ENCODE data around the gene SLC9C2.
A peak's percentile ranks its signal among the peaks of the same experiment; 100 is the strongest.

SLC9C2 gene

GRCh38 chr1:173507847-173508209 is 95.0 kb downstream of the SLC9C2 start:
- no peak for TF ChIP-seq CTCF (conservative IDR thresholded peaks at IDR 0.05)
- H3K27ac ChIP-seq = peak overlapping the region; percentile 52

GRCh38 chr1:173507205-173507846 is 95.5 kb downstream of the SLC9C2 start:
- TF ChIP-seq CTCF (conservative IDR thresholded peaks at IDR 0.05) = no peak
- H3K27ac ChIP-seq = peak overlapping the region; percentile 52

GRCh38 chr1:173506437-173506836 is 96.4 kb downstream of the SLC9C2 start:
- H3K27ac ChIP-seq = peak overlapping the region; percentile 52
- TF ChIP-seq CTCF (conservative IDR thresholded peaks at IDR 0.05) = peak; percentile 42; the same call in 1 of the 2 replicates

- H3K27ac ChIP-seq = no peak overlapping the region
- no peak for TF ChIP-seq CTCF (conservative IDR thresholded peaks at IDR 0.05)
Observed at GRCh38 chr1:173505391-173505790, 97.5 kb downstream of the SLC9C2 start.

GRCh38 chr1:173504268-173504667 is 98.6 kb downstream of the SLC9C2 start:
- no peak for TF ChIP-seq CTCF (conservative IDR thresholded peaks at IDR 0.05)

GRCh38 chr1:173503391-173503790 is 99.5 kb downstream of the SLC9C2 start:
- TF ChIP-seq CTCF (conservative IDR thresholded peaks at IDR 0.05) = no peak
- no peak overlapping the region for H3K27ac ChIP-seq

More at GRCh38 chr1:173504268-173504667, 98.6 kb downstream of the SLC9C2 start:
- no peak overlapping the region for H3K27ac ChIP-seq

- TF ChIP-seq CTCF (conservative IDR thresholded peaks at IDR 0.05) = no peak
- no peak overlapping the region for H3K27ac ChIP-seq
Observed at GRCh38 chr1:173502104-173502503, 100.8 kb downstream of the SLC9C2 start.
